H1 (cell line): ENCODE measurements around the gene SGPP2. TPM values are rescaled to one million over a fixed set of nuclear protein-coding genes. Genes with fewer than 3 reads are reported as not detected.

Experiments
- ATF2 ChIP-seq: IDR thresholded peaks from 2 replicates; pipeline ENCODE4 v1.6.1; 2012; ENCODE audit warnings: low read length, inconsistent platforms
- CEBPB ChIP-seq: IDR thresholded peaks from 2 replicates; pipeline ENCODE4 v1.6.1; 2012; ENCODE audit warnings: low read depth, low read length
- CHD1 ChIP-seq: IDR thresholded peaks from 2 replicates; pipeline ENCODE4 v1.6.1; 2012; ENCODE audit warnings: low read depth, low read length, improper control_type of control experiment
- EP300 ChIP-seq, 2 experiments: IDR thresholded peaks; 1 replicate in 1 of 2; 2 replicates in 1 of 2; pipeline ENCODE4 v1.6.1; 2011 to 2012; ENCODE audit warnings: low read depth in 2 of 2, low read length in 2 of 2, mild to moderate bottlenecking in 2 of 2, borderline replicate concordance in 1 of 2, inconsistent platforms in 1 of 2, moderate library complexity in 1 of 2
- JUND ChIP-seq: IDR thresholded peaks from 2 replicates; pipeline ENCODE4 v1.6.1; 2011; ENCODE audit warnings: mild to moderate bottlenecking, improper control_type of control experiment, low read length
- KDM4A ChIP-seq: IDR thresholded peaks from one replicate; pipeline ENCODE4 v1.7.1; 2012; ENCODE audit warnings: low read depth, mild to moderate bottlenecking, moderate library complexity, low read length, inconsistent platforms; ENCODE audit not compliant: severe bottlenecking
- NRF1 ChIP-seq: IDR thresholded peaks from 2 replicates; pipeline ENCODE4 v1.6.1; 2011; ENCODE audit warnings: mild to moderate bottlenecking, low read depth, low read length, improper control_type of control experiment
- POU5F1 ChIP-seq: IDR thresholded peaks from 2 replicates; pipeline ENCODE4 v1.6.1; 2011; ENCODE audit warnings: low read depth, mild to moderate bottlenecking, low read length, moderate library complexity
- TEAD4 ChIP-seq: IDR thresholded peaks from 2 replicates; pipeline ENCODE4 v1.6.1; 2012; ENCODE audit warnings: low read depth, low read length, inconsistent platforms, mixed read lengths
- polyA plus RNA-seq, 7 experiments: library from polyadenylated mRNA; depleted of rRNA in 3 of 7; stranded (reverse) in 5 of 7; unstranded in 2 of 7; fragments of >200 nt in 5 of 7; fragments of 200-250 nt in 2 of 7; gene quantifications; 1 replicate in 5 of 7; 2 replicates in 1 of 7; 4 replicates in 1 of 7; pipeline versions ENCODE4 v1.2.1 to v1.2.3, GENCODE V29; 2011 to 2013; ENCODE audit warnings: missing spikeins in 2 of 7, mixed read lengths in 2 of 7
- total RNA-seq: library from RNA; stranded (reverse); fragmentation: NEBNext Ultra II Directional; extraction: Animal tissue kit (Norgen Biotek cat#: 25700); gene quantifications from 2 replicates; pipeline ENCODE4 v1.2.1, GENCODE V29; 2021

Gene SGPP2
- total and polyA plus RNA-seq, 2 of the 8 experiments (the other 6 are each of a cell fraction or from before 2014, with no cell fraction given) = 0.29 TPM; not detected in 1

DNA sequence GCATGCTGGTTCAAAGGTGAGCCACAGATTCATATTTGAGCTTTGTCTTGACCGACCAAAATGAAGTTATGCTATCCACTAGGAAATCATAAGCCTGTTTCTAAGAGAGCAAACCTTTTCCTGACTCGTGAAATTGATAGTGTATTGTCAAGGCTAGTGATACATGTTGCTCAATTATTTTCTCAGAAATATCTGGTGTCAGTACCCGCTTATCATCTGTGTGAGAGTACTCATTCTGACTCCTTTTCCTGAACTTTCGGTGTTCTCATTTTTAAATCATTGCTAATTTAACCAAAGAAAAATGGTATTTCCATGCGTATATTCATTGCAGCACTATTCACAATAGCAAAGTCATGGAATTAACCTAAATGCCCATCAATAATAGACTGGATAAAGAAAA lies 56.2 kb downstream of the SGPP2 start (continued):
- TF ChIP-seq ATF2 (no peak), POU5F1 (no peak), NRF1 (no peak), CHD1 (no peak), EP300 (IDR thresholded peaks at IDR 0.05; ENCODE audit: borderline replicate concordance in 1 of 2, low read depth in 2 of 2, low read length in 2 of 2) (no peak), CEBPB (no peak), KDM4A (no peak), TEAD4 (no peak), JUND (no peak)
